Measurements from ENCODE around the gene EML4.

DNA sequence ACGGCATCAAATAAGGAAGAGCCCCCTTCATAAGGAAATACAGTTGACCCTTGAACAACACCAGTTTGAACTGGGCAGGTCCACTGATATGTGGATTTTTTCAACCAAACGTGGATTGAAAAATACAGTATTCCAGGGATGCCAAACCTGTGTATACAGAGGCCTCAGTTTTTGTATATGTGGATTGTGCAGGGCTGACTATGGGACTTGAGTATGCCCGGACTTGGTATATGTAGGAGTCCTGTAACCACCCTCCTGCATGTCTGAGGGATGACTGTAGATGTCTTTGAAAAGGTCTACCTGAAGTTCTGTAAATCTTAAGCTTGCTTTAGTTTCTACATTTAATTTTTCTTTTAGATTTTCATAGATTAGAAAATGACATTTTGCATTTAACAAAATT, 50.0 kb downstream of the EML4 start:
- TF ChIP-seq POLR2A (IDR thresholded peaks at IDR 0.05), result no peak
- TF ChIP-seq, protein P1, sequence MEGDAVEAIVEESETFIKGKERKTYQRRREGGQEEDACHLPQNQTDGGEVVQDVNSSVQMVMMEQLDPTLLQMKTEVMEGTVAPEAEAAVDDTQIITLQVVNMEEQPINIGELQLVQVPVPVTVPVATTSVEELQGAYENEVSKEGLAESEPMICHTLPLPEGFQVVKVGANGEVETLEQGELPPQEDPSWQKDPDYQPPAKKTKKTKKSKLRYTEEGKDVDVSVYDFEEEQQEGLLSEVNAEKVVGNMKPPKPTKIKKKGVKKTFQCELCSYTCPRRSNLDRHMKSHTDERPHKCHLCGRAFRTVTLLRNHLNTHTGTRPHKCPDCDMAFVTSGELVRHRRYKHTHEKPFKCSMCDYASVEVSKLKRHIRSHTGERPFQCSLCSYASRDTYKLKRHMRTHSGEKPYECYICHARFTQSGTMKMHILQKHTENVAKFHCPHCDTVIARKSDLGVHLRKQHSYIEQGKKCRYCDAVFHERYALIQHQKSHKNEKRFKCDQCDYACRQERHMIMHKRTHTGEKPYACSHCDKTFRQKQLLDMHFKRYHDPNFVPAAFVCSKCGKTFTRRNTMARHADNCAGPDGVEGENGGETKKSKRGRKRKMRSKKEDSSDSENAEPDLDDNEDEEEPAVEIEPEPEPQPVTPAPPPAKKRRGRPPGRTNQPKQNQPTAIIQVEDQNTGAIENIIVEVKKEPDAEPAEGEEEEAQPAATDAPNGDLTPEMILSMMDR (IDR thresholded peaks at IDR 0.05), result no peak
